Activated naive CD8-positive, alpha-beta T cell treated with anti-CD3 and anti-CD28 coated beads, Interleukin-2, amount 10 ng/mL, durations not matched to agents 7 days and 5 days (primary cell): ENCODE data around the gene TRIP6. TPM values are rescaled to one million over a fixed set of nuclear protein-coding genes. Genes with fewer than 3 reads are reported as not detected.
A peak's percentile ranks its signal among the peaks of the same experiment; 100 is the strongest.

Source experiments
- ATAC-seq: fragments of 150-1000 bp; cut with Tn5 transposase; one replicate; pipeline ENCODE4 v1.10.0; 2021; ENCODE audit warnings: low read depth, moderate library complexity
- POLR2A ChIA-PET: fragments of 350-600 bp; sonication (Branson Sonifier 250); formaldehyde crosslinking; loops from one replicate; lab custom pipeline; 2021; ENCODE audit warnings: antibody characterized with exemption; lab: Charles Lee
- DNase-seq: peaks from one replicate; pipeline ENCODE4 v3.0.0; 2021
- H3K27ac Mint-ChIP-seq: one replicate; pipeline ENCODE4 v1.8.0; 2022; ENCODE audit warnings: mild to moderate bottlenecking, mixed read lengths
- H3K27me3 Mint-ChIP-seq: one replicate; pipeline ENCODE4 v1.8.0; 2022; ENCODE audit warnings: mild to moderate bottlenecking, moderate library complexity, mixed read lengths
- H3K36me3 Mint-ChIP-seq: one replicate; pipeline ENCODE4 v1.8.0; 2021; ENCODE audit warnings: mild to moderate bottlenecking, mixed read lengths
- H3K4me1 Mint-ChIP-seq: one replicate; pipeline ENCODE4 v1.8.0; 2021; ENCODE audit warnings: mixed read lengths
- H3K4me3 Mint-ChIP-seq: one replicate; pipeline ENCODE4 v1.8.0; 2022; ENCODE audit warnings: mild to moderate bottlenecking, moderate library complexity, mixed read lengths
- H3K9me3 Mint-ChIP-seq: one replicate; pipeline ENCODE4 v1.8.0; 2021; ENCODE audit warnings: mixed read lengths
- total RNA-seq, 2 experiments: library from RNA; stranded (reverse); gene quantifications; one replicate each; pipeline ENCODE4 v1.2.3, GENCODE V29; 2021

The TRIP6 gene
- total RNA-seq, 2 experiments from 2014 or later, result 25.6 to 28.0 TPM

- H3K27ac Mint-ChIP-seq, result peak overlapping the region; percentile 63
- no peak for ATAC-seq
- no peaks in the 10 kb centered on the region for H3K9me3 Mint-ChIP-seq
- POLR2A ChIA-PET, result interaction anchor here (0.5 to 2.1 kb wide), 2 partner anchors 8 to 243 kb away, joined by 3 to 16 read pairs; partner anchors contain the start of gene SRRT
- no peak overlapping the region for H3K4me3 Mint-ChIP-seq
- no peak for DNase-seq
- peaks cover 55% of the 10 kb centered on the region for H3K36me3 Mint-ChIP-seq
- H3K27me3 Mint-ChIP-seq, result no peaks in the 10 kb centered on the region
- peaks cover 48% of the 10 kb centered on the region for H3K4me1 Mint-ChIP-seq
Measured at GRCh38 chr7:100882785-100883526, 15.8 kb downstream of the TRIP6 start.

DNA sequence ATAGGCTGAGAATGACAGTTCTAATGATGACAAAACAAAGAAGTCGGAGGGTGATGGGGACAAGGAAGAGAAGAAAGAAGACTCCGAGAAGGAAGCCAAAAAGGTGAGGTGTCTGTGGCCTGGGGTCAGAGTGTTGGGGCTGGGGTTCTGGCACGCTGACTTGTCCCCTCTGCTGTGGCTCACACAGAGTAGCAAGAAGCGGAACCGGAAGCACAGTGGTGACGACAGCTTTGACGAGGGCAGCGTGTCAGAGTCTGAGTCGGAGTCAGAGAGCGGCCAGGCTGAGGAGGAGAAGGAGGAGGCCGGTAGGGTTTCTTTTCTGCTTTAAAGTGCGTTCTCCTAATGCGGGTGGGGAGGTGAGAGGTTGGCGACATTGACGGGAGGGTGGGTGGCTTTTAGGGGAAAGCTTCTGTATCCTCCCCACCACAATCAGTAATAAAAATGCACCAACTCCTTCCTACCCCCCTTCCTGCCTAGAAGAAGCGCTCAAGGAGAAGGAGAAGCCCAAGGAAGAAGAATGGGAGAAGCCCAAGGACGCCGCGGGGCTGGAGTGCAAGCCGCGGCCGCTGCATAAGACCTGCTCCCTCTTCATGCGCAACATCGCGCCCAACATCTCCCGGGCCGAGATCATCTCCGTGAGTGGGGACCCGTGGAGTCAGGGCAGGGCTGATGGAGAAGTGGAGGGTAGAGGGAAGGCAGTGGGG is 17.7 kb downstream of the TRIP6 start:
- H3K4me1 Mint-ChIP-seq, result peaks cover 36% of the 10 kb centered on the region
- DNase-seq, result no peak

DNA sequence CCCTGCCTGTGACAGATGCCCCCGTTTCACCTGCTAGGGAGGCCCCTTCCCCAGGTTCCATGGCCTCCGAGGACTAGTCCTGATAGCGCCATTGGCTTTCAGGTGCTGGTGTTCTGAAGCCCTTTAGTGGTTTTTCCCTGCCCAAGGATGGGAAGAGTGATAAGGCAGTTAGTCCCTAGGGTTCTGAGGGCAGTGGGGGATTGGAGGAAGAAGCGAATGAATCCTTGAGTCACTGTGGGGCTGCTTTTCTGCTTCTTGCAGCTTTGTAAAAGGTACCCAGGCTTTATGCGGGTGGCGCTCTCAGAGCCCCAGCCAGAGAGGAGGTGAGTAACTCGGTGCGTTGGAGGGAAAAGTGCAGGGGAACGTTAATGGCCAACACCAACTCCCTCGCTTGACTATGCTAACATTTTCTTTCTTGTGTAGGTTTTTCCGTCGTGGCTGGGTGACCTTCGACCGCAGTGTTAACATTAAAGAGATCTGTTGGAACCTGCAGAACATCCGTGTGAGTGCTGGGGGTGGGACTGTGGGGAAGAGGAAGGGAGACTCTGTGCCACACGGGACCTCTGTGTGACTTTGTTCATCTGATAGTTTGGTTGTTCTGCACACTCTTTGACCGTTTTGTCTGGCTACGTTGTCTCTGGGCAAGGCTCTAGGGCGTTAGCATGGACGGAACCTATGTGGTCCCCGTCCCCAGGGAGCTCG is 18.4 kb downstream of the TRIP6 start:
- Mint-ChIP-seq H3K36me3 (peaks cover 45% of the 10 kb centered on the region), H3K4me1 (peaks cover 40% of the 10 kb centered on the region), H3K27me3 (peaks cover under 1% of the 10 kb centered on the region), H3K9me3 (no peaks in the 10 kb centered on the region), H3K4me3 (no peak overlapping the region), H3K27ac (peak overlapping the region; percentile 38)
- DNase-seq (no peak), ATAC-seq (no peak)
- POLR2A ChIA-PET, result interaction anchor here (2.1 to 6.3 kb wide), 2 partner anchors 10 kb away, joined by 16 to 176 read pairs; partner anchors contain the start of gene SRRT

More for the DNA sequence above, 17.7 kb downstream of the TRIP6 start:
- H3K27ac Mint-ChIP-seq, result peak overlapping the region; percentile 46
- POLR2A ChIA-PET, result interaction anchor here (2.1 kb wide), 1 partner anchor 10 kb away, joined by 16 read pairs; the partner anchor contains the start of gene SRRT
- H3K4me3 Mint-ChIP-seq, result peak overlapping the region; percentile 16
- ATAC-seq, result no peak
- H3K27me3 Mint-ChIP-seq, result no peaks in the 10 kb centered on the region
- no peaks in the 10 kb centered on the region for H3K9me3 Mint-ChIP-seq
- H3K36me3 Mint-ChIP-seq, result peaks cover 50% of the 10 kb centered on the region

DNA sequence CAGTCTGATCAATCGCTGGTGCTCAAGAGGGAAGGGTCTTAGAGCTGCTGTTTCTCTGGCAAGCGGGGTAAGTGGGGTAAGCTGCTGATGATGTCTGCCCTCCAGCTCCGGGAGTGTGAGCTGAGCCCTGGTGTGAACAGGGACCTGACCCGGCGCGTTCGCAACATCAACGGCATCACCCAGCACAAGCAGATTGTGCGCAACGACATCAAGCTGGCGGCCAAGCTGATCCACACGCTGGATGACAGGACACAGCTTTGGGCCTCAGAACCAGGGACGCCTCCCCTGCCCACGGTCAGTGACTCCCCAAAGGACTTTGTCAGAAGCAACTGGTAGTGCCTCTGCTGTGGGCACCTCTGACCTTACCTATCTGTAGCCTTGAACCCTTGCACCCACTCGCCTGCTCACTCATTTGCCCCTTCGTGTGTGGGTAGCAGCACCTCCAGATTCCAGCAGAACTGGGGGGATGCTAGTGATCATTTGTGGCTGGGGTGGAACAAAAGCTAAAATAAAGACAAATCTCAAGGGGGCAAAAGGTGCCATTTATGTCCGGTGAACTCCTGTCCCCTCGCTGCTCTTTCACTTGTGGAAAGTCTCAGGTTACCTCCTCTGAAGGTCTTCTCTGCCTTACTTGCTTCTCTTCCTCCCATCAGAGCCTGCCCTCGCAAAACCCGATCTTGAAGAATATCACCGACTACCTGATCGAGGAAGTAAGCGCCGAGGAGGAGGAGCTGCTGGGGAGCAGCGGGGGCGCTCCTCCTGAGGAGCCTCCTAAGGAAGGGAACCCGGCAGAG is 19.2 kb downstream of the TRIP6 start:
- Mint-ChIP-seq H3K36me3 (peaks cover 42% of the 10 kb centered on the region), H3K4me1 (peaks cover 42% of the 10 kb centered on the region), H3K9me3 (no peaks in the 10 kb centered on the region), H3K4me3 (peak overlapping the region; percentile 59), H3K27me3 (peaks cover 3% of the 10 kb centered on the region), H3K27ac (peak overlapping the region; percentile 50)
- POLR2A ChIA-PET, result interaction anchor here (6.3 kb wide), 1 partner anchor 10 kb away, joined by 176 read pairs; the partner anchor contains the start of gene SRRT
- DNase-seq (no peak), ATAC-seq (no peak)

GRCh38 chr7:100886936-100887515 is 19.8 kb downstream of the TRIP6 start:
- POLR2A ChIA-PET, result interaction anchor here (1.2 to 6.3 kb wide), 3 partner anchors 11 to 33 kb away, joined by 3 to 176 read pairs (median 4); partner anchors contain the start of genes SRRT and TRIP6
- H3K27ac Mint-ChIP-seq, result peak overlapping the region; percentile 92
- peaks cover 39% of the 10 kb centered on the region for H3K36me3 Mint-ChIP-seq
- ATAC-seq (no peak), DNase-seq (no peak)
- H3K4me3 Mint-ChIP-seq, result peak overlapping the region; percentile 85
- peaks cover 42% of the 10 kb centered on the region for H3K4me1 Mint-ChIP-seq
- peaks cover 10% of the 10 kb centered on the region for H3K27me3 Mint-ChIP-seq
- no peaks in the 10 kb centered on the region for H3K9me3 Mint-ChIP-seq

DNA sequence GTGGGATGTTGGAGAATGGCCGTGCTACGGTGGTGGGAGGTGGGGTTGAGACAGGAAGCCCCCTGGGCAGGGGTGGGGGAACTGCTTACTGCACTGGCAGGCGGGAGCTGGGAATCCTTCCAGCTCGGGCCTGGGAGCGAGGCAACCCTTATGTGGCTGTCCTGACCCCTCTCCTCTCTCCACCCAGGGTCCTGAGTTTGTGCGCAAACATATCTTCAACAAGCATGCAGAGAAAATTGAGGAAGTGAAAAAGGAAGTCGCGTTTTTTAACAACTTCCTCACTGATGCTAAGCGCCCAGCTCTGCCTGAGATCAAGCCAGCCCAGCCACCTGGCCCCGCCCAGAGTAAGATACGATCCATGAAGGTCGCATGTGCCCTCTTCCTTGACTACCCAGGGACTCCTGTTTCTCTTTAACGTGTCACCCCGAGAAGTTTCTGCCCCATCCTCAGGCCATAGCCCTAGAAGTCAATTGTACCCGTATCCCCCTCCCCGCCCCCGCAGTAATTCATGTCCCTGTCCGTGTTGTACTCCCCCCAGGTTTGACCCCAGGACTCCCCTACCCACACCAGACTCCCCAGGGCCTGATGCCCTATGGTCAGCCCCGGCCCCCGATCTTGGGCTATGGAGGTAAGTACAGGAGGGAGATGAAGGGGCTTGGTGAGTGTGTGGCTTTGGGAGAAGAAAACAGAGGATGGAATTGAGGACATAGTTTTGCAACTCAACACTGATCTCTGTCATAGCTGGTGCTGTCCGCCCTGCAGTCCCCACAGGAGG is 20.5 kb downstream of the TRIP6 start:
- Mint-ChIP-seq H3K36me3 (peaks cover 39% of the 10 kb centered on the region), H3K27me3 (peaks cover 13% of the 10 kb centered on the region), H3K4me3 (peak overlapping the region; percentile 85), H3K9me3 (no peaks in the 10 kb centered on the region), H3K27ac (peak overlapping the region; percentile 92), H3K4me1 (peaks cover 42% of the 10 kb centered on the region)
- ATAC-seq (peak; percentile 39), DNase-seq (peak; percentile 65)
- POLR2A ChIA-PET, result interaction anchor here (1.1 to 6.3 kb wide), 4 partner anchors 12 to 190 kb away, joined by 3 to 176 read pairs (median 4); partner anchors contain the start of genes SRRT and TRIP6

GRCh38 chr7:100888291-100888987 is 21.3 kb downstream of the TRIP6 start:
- peaks cover 41% of the 10 kb centered on the region for H3K4me1 Mint-ChIP-seq
- no peaks in the 10 kb centered on the region for H3K9me3 Mint-ChIP-seq
- peaks cover 16% of the 10 kb centered on the region for H3K27me3 Mint-ChIP-seq
- no peak for DNase-seq
- H3K36me3 Mint-ChIP-seq, result peaks cover 34% of the 10 kb centered on the region
- POLR2A ChIA-PET, result interaction anchor here (1.1 to 6.3 kb wide), 6 partner anchors 12 to 197 kb away, joined by 3 to 176 read pairs (median 4); partner anchors contain the start of genes SRRT, TRIM56 and TRIP6
- no peak for ATAC-seq
- peak overlapping the region; percentile 85 for H3K4me3 Mint-ChIP-seq
- peak overlapping the region; percentile 92 for H3K27ac Mint-ChIP-seq

- H3K4me1 Mint-ChIP-seq, result peaks cover 40% of the 10 kb centered on the region
- peaks cover 31% of the 10 kb centered on the region for H3K36me3 Mint-ChIP-seq
- H3K4me3 Mint-ChIP-seq, result peak within 1 kb of the TSS; percentile 85
- no peaks in the 10 kb centered on the region for H3K9me3 Mint-ChIP-seq
- ATAC-seq (peak; percentile 51), DNase-seq (no peak)
- H3K27ac Mint-ChIP-seq, result peak within 1 kb of the TSS; percentile 92
- POLR2A ChIA-PET, result interaction anchor here (0.7 to 6.3 kb wide), 12 partner anchors 13 to 452 kb away, joined by 3 to 176 read pairs (median 4); partner anchors contain the start of genes PLOD3, POP7, SLC12A9 and SRRT
- peaks cover 20% of the 10 kb centered on the region for H3K27me3 Mint-ChIP-seq
Measured at GRCh38 chr7:100888988-100889750, 22.0 kb downstream of the TRIP6 start, which contains the start of gene UFSP1. Gene UFSP1 (minus strand): TSS chr7:100889715. CDS start chr7:100889271, 444 bp downstream.

DNA sequence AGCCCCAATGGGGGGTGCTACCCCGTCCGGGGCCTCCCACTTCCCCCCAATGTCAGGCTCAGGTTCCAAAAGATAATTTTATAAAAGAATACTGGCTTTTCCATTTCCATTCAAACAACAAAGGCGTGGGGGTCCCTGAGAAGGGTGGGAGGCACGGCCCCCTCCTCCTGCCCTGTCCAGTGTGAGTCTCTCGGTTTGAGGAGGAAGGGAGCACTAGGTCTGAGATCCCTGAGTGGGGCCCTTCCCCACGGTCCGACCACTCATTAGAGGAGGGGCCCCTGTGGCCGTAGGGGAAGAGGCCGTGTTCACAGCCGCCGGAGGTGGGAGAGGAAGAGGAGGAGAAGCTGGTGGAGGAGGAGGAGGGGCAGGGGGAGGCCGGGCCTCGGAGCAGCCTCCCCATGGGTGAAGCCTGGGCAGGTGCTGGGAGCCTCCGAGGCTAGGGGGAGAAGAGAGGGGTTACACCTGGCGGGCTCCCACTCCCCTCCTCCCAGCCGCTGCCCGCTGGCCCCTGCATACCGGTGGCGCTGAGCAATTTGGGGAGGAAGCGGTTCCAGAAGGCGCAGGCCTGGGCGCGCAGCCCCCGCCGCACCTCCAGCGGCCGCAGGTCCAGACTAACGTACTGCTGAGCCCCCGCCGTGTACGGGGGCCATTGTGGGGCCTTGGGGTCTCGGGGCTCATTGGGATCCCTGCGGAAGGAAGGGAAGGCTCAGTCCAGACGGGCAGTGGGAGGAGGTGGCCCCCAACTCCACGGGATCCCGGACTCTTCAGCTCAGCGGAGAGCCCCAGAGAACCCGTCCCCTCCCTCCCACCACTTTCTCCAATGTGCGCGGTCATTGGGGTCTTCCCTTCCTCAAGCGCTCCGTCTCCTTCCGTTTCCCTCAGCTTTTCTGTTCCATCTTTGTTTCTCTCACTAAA is 23.7 kb downstream of the TRIP6 start:
- H3K27me3 Mint-ChIP-seq, result peaks cover 25% of the 10 kb centered on the region
- H3K9me3 Mint-ChIP-seq, result no peaks in the 10 kb centered on the region
- POLR2A ChIA-PET, result interaction anchor here (0.6 to 6.3 kb wide), 6 partner anchors 15 to 364 kb away, joined by 3 to 176 read pairs (median 4); partner anchors contain the start of genes MOSPD3, SRRT, TRIM56 and VGF
- ATAC-seq (no peak), DNase-seq (no peak)
- peaks cover 36% of the 10 kb centered on the region for H3K4me1 Mint-ChIP-seq
- peak overlapping the region; percentile 69 for H3K27ac Mint-ChIP-seq
- H3K36me3 Mint-ChIP-seq, result peaks cover 18% of the 10 kb centered on the region
- peak overlapping the region; percentile 85 for H3K4me3 Mint-ChIP-seq
